Testis (tissue), 3 donors: ENCODE results near the gene HSPG2. TPM values are rescaled to one million over a fixed set of nuclear protein-coding genes. Genes with fewer than 3 reads are reported as not detected.

Source experiments
- DNase-seq: peaks from one replicate; pipeline ENCODE4 v3.0.0-alpha.2; 2019
- H3K27ac ChIP-seq, 2 donors: fragments of 200-600 bp; sonication (generic); one replicate each; pipeline ENCODE4 v1.5.1; 2019
- H3K27me3 ChIP-seq: fragments of 200-600 bp; sonication (generic); one replicate; pipeline ENCODE4 v1.5.1; 2019
- H3K36me3 ChIP-seq: fragments of 200-600 bp; sonication (generic); one replicate; pipeline ENCODE4 v1.5.1; 2017; ENCODE audit warnings: low read depth; ENCODE audit errors: missing control alignments
- H3K4me1 ChIP-seq: fragments of 200-600 bp; sonication (generic); one replicate; pipeline ENCODE4 v1.5.1; 2019
- H3K4me3 ChIP-seq, 2 donors: fragments of 200-600 bp; sonication (generic); one replicate each; pipeline ENCODE4 v1.5.1; 2017 to 2019
- H3K9me3 ChIP-seq: fragments of 200-600 bp; sonication (generic); one replicate; pipeline ENCODE4 v1.5.1; 2017
- CTCF ChIP-seq, 3 experiments: fragments of 450-650 bp in 2 of 3; fragments of 200-600 bp in 1 of 3; sonication (generic) in 1 of 3; IDR thresholded peaks; one replicate each; pipeline ENCODE4 v1.5.1; 2016 to 2019; ENCODE audit warnings: antibody characterized with exemption in 3 of 3, mild to moderate bottlenecking in 2 of 3, moderate library complexity in 1 of 3
- POLR2A ChIP-seq: fragments of 450-650 bp; IDR thresholded peaks from one replicate; pipeline ENCODE4 v1.6.1; 2017; ENCODE audit warnings: antibody characterized with exemption, mild to moderate bottlenecking, moderate library complexity
- WGBS, 2 donors: methylation state at CpG; one replicate each; pipeline ENCODE4 v1.1.5; 2018; 5-methylcytosine and 5-hydroxymethylcytosine counted together
- intact Hi-C: fragments of 100-400 bp; cut with DNase I; formaldehyde crosslinking; loops from one replicate; pipeline ENCODE4 v1.15.1; 2023; ENCODE audit warnings: low total_unique reads
- polyA plus RNA-seq: library from polyadenylated mRNA; stranded (reverse); fragments of 350-450 nt; fragmentation: Illumina TruSeq; extraction: RNeasy Lipid Tissue Mini Kit (QIAGEN cat#74804); gene quantifications from one replicate; pipeline ENCODE4 v1.2.3, GENCODE V29; 2014; ENCODE audit warnings: low read depth, low replicate concordance; ENCODE audit not compliant: insufficient read depth
- total RNA-seq, 2 donors: library from RNA; depleted of rRNA; stranded (reverse); fragments of >200 nt; gene quantifications; one replicate each; pipeline ENCODE4 v1.2.3, GENCODE V29; 2016

HSPG2 gene
- total and polyA plus RNA-seq, 3 donors from 2014 or later: 51.8 to 72.1 (median 54.2) TPM

GRCh38 chr1:21831454-21831970 lies 105.6 kb downstream of the HSPG2 start:
- TF ChIP-seq CTCF (IDR thresholded peaks at IDR 0.05): no peak
- no peak for TF ChIP-seq POLR2A
- no peak for DNase-seq
- Histone ChIP-seq H3K4me3 (no peak overlapping the region), H3K9me3 (no peaks in the 10 kb centered on the region), H3K36me3 (no peaks in the 10 kb centered on the region), H3K27ac (no peak overlapping the region), H3K27me3 (no peaks in the 10 kb centered on the region), H3K4me1 (no peaks in the 10 kb centered on the region)
- WGBS, 2 donors: 92 to 95% methylated on average over 9 to 14 of the region's 14 CpGs
- intact Hi-C loops: no loop called here

- intact Hi-C loops: no loop called here
- no peak overlapping the region for H3K27ac ChIP-seq
- 92 to 94% methylated on average over 12 to 23 of the region's 23 CpGs for WGBS, 2 donors
- no peaks in the 10 kb centered on the region for H3K4me1 ChIP-seq
- no peak for TF ChIP-seq POLR2A
- no peak for TF ChIP-seq CTCF (IDR thresholded peaks at IDR 0.05)
- H3K27me3 ChIP-seq: no peaks in the 10 kb centered on the region
- H3K9me3 ChIP-seq: no peaks in the 10 kb centered on the region
- no peak for DNase-seq
- no peak overlapping the region for H3K4me3 ChIP-seq
- no peaks in the 10 kb centered on the region for H3K36me3 ChIP-seq
Measured at GRCh38 chr1:21830792-21831453, 106.2 kb downstream of the HSPG2 start.

GRCh38 chr1:21829294-21829693 lies 107.8 kb downstream of the HSPG2 start:
- no peak for DNase-seq
- H3K27ac ChIP-seq: no peak overlapping the region
- 90 to 95% methylated on average over 4 to 17 of the region's 17 CpGs for WGBS, 2 donors
- TF ChIP-seq POLR2A (no peak), CTCF (IDR thresholded peaks at IDR 0.05) (no peak)
- H3K27me3 ChIP-seq: no peaks in the 10 kb centered on the region
- H3K4me1 ChIP-seq: no peaks in the 10 kb centered on the region
- H3K9me3 ChIP-seq: no peaks in the 10 kb centered on the region
- no peak overlapping the region for H3K4me3 ChIP-seq
- no peaks in the 10 kb centered on the region for H3K36me3 ChIP-seq
- intact Hi-C loops: no loop called here

- H3K27ac ChIP-seq: no peak overlapping the region
- intact Hi-C loops: no loop called here
- DNase-seq: no peak
- no peaks in the 10 kb centered on the region for H3K27me3 ChIP-seq
- TF ChIP-seq CTCF (IDR thresholded peaks at IDR 0.05) (no peak), POLR2A (no peak)
- H3K4me1 ChIP-seq: no peaks in the 10 kb centered on the region
- H3K36me3 ChIP-seq: no peaks in the 10 kb centered on the region
- 91 to 92% methylated on average over 12 to 21 of the region's 28 CpGs for WGBS, 2 donors
- no peak overlapping the region for H3K4me3 ChIP-seq
- no peaks in the 10 kb centered on the region for H3K9me3 ChIP-seq
Measured at GRCh38 chr1:21828506-21829210, 108.5 kb downstream of the HSPG2 start.
